ENCODE data around the gene RUFY1. TPM values are rescaled to one million over a fixed set of nuclear protein-coding genes. Genes with fewer than 3 reads are reported as not detected.

RUFY1 gene
- total RNA-seq, 1 experiment from 2014 or later, result 34.0 TPM

- TF ChIP-seq ZNF281 (CRISPR knock-in tag; IDR thresholded peaks at IDR 0.05), result no peak
- TF ChIP-seq, protein P1, sequence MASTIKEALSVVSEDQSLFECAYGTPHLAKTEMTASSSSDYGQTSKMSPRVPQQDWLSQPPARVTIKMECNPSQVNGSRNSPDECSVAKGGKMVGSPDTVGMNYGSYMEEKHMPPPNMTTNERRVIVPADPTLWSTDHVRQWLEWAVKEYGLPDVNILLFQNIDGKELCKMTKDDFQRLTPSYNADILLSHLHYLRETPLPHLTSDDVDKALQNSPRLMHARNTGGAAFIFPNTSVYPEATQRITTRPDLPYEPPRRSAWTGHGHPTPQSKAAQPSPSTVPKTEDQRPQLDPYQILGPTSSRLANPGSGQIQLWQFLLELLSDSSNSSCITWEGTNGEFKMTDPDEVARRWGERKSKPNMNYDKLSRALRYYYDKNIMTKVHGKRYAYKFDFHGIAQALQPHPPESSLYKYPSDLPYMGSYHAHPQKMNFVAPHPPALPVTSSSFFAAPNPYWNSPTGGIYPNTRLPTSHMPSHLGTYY (CRISPR knock-in tag; IDR thresholded peaks at IDR 0.05), result 0 out of 2 replicates have a peak, but pooled peaks have one; percentile 28
- no peak for TF ChIP-seq CREB1 (CRISPR knock-in tag; IDR thresholded peaks at IDR 0.05)
- no peak for TF ChIP-seq OVOL2 (CRISPR knock-in tag; IDR thresholded peaks at IDR 0.05; ENCODE audit: borderline replicate concordance)
- TF ChIP-seq ZNF423 (CRISPR knock-in tag; IDR thresholded peaks at IDR 0.05), result no peak
- TF ChIP-seq TEAD1 (CRISPR knock-in tag; IDR thresholded peaks at IDR 0.05), result no peak
- TF ChIP-seq AR (CRISPR knock-in tag; IDR thresholded peaks at IDR 0.05), result peak; percentile 51; the same call in 1 of the 2 replicates
- TF ChIP-seq ZNF121 (CRISPR knock-in tag; IDR thresholded peaks at IDR 0.05), result no peak
- no peak for TF ChIP-seq ZNF512 (CRISPR knock-in tag; IDR thresholded peaks at IDR 0.05; ENCODE audit: borderline replicate concordance)
Measured at GRCh38 chr5:179610109-179610902, 60.0 kb downstream of the RUFY1 start (continued).

DNA sequence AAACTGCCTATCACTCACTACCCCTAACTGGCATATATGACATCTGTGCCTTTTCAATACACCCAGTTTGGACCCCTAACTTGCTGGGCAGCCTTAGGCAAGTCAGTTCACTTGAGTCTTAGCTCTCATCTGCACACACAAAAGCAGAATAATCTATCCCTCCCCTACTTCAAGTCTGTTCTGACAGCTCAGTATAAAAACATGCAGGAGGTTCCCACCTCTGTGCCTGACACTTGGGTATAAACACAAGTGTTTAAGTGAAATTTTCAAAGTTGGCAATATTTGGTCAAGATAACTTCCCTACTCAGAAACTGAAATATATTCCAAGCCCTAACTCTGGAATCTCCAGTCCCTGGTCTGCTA, 60.5 kb downstream of the RUFY1 start:
- POLR2A ChIA-PET, result interaction anchor here (4.1 kb wide), 1 partner anchor 12 kb away, joined by 31 read pairs; the partner anchor contains the start of gene HNRNPH1
- Mint-ChIP-seq H3K27me3 (ENCODE audit: low read depth) (no peaks in the 10 kb centered on the region), H3K4me1 (peaks cover 7% of the 10 kb centered on the region; the same call in 1 of the 2 replicates), H3K9me3 (no peaks in the 10 kb centered on the region), H3K36me3 (peaks cover 68% of the 10 kb centered on the region), H3K27ac (peak overlapping the region; percentile 67), H3K4me3 (no peak overlapping the region)
- DNase-seq (ENCODE audit: low spot score) (peak; percentile 2), ATAC-seq (no peak)
- CTCF ChIA-PET, result interaction anchor here (0.8 to 1.9 kb wide), 2 partner anchors 58 to 68 kb away, joined by 3 to 8 read pairs; no protein-coding TSS in a partner anchor
- TF ChIP-seq E2F5 (CRISPR knock-in tag; IDR thresholded peaks at IDR 0.05), result no peak
- TF ChIP-seq, protein P2, sequence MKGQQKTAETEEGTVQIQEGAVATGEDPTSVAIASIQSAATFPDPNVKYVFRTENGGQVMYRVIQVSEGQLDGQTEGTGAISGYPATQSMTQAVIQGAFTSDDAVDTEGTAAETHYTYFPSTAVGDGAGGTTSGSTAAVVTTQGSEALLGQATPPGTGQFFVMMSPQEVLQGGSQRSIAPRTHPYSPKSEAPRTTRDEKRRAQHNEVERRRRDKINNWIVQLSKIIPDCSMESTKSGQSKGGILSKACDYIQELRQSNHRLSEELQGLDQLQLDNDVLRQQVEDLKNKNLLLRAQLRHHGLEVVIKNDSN (CRISPR knock-in tag; IDR thresholded peaks at IDR 0.05), result no peak
- TF ChIP-seq, protein P3, sequence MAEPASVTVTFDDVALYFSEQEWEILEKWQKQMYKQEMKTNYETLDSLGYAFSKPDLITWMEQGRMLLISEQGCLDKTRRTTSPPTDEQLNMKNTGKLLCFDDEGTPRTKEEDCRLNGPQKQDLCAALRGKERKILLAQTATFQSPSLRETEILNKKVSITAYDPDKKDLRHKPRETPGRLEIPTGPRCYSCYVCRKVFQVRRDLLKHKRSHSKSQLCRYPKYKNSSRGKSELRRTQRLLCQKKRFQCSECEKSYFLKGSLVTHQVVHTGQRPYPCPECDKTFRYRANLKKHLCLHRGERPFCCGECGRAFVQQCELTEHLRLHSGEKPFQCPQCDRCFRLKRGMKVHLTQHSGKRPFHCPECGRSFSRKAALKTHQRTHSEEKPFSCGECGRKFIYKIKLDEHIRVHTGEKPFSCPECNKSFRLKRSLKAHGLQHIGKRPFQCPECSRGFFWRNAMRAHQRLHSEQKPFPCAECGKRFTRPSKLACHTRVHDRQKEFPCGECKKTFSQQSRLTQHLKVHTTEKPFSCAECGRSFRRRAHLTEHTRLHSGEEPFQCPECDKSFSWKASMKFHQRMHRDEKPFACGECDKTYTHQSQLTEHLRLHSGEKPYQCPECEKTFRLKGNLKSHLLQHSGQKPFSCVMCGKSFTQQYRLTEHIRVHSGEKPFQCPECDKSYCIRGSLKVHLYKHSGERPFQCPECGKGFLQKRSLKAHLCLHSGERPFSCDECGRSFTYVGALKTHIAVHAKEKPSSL (CRISPR knock-in tag; conservative IDR thresholded peaks at IDR 0.05), result 0 out of 2 replicates have a peak, but pooled peaks have one; percentile 57
